OCI-LY1 (cell line): ENCODE measurements around the gene PHYHIPL.

Experiments used
- EZH2 ChIP-seq: fragments of 200-600 bp; sonication (generic), shearing (Covaris generic); IDR thresholded peaks from 2 replicates; pipeline ENCODE4 v1.8.0; 2017; ENCODE audit warnings: borderline replicate concordance, mixed run types, mild to moderate bottlenecking, antibody characterized with exemption, low read length, moderate library complexity, mixed read lengths
- TF ChIP-seq, protein P1 (sequence below): fragments of 200-600 bp; sonication (generic), shearing (Covaris generic); IDR thresholded peaks from 2 replicates; pipeline ENCODE4 v1.5.1; 2017; ENCODE audit warnings: mild to moderate bottlenecking, antibody characterized with exemption, low read length, moderate library complexity, mixed read lengths

DNA sequence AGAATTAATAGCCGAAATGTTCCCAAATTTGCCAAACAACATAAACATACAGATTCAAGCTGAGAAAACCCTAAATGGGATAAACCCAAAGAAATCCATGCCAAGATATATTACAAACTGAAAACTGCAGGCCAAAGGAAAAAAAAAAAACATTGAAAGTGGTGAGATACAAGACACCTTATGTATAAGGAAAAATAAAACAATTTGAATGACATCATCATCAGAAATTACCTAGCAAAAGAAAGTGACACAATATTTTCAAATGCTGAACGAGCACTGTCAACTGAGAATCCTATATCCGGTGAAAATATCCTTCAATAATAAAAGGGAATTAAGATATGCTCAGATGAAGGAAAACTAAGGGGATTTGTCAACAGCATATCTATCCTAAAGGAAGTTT, 66.5 kb downstream of the PHYHIPL start:
- TF ChIP-seq, protein P1, sequence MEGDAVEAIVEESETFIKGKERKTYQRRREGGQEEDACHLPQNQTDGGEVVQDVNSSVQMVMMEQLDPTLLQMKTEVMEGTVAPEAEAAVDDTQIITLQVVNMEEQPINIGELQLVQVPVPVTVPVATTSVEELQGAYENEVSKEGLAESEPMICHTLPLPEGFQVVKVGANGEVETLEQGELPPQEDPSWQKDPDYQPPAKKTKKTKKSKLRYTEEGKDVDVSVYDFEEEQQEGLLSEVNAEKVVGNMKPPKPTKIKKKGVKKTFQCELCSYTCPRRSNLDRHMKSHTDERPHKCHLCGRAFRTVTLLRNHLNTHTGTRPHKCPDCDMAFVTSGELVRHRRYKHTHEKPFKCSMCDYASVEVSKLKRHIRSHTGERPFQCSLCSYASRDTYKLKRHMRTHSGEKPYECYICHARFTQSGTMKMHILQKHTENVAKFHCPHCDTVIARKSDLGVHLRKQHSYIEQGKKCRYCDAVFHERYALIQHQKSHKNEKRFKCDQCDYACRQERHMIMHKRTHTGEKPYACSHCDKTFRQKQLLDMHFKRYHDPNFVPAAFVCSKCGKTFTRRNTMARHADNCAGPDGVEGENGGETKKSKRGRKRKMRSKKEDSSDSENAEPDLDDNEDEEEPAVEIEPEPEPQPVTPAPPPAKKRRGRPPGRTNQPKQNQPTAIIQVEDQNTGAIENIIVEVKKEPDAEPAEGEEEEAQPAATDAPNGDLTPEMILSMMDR = no peak
- TF ChIP-seq EZH2 = no peak
